Skin epidermis (tissue), 12 donors: ENCODE measurements around the gene SERPINH1.
A peak's percentile ranks its signal among the peaks of the same experiment; 100 is the strongest.

Experiments
- H3K27ac ChIP-seq, 21 experiments: fragments of 200-600 bp; sonication (generic) in 11 of 21; one replicate each; pipeline ENCODE4 v1.5.0; 2020; ENCODE audit warnings: mild to moderate bottlenecking in 3 of 21, inconsistent platforms in 2 of 21, moderate library complexity in 2 of 21
- H3K4me3 ChIP-seq, 7 experiments: fragments of 200-600 bp; sonication (generic) in 2 of 7; one replicate each; pipeline ENCODE4 v1.5.0; 2020; ENCODE audit warnings: inconsistent platforms in 2 of 7, mild to moderate bottlenecking in 2 of 7, moderate library complexity in 1 of 7

SERPINH1 gene

DNA sequence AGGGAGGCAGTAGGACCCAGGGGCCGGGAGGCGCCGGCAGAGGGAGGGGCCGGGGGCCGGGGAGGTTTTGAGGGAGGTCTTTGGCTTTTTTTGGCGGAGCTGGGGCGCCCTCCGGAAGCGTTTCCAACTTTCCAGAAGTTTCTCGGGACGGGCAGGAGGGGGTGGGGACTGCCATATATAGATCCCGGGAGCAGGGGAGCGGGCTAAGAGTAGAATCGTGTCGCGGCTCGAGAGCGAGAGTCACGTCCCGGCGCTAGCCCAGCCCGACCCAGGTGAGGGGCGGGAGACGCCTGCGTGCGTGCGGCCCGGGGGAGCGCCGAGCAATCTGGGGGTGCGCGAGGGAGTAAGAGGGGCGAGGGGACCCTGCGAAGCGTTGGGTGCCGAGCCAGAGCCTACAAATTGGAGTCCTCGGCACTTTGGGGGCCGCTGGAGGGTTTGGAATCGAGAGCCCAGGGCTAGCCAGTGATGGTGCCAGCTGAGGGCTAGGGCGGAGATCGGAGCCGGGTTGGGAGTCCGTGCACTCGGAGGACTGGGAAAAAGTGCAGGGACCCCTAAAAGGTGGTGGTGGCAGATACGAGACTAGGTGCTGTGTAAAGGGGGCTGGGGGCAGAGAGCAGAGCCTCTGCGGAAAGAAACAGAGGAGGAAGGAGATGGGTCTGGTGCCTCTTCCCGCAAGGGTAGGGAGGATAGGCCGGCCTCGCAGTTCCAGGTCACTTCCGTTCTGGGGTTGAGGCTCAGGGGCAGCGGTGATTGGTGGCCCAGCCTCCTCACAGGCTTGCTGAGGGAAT is at the start of gene SERPINH1:
Gene SERPINH1 (plus strand): TSS at position 206 of the 788 bp plus-strand sequence. CDS start 4,097 bp downstream, outside the sequence.
- Histone ChIP-seq H3K4me3 (peak within 1 kb of the TSS; percentile 55 to 98 (median 85)), H3K27ac (peak within 1 kb of the TSS; percentile 83 to 100 (median 97))

GRCh38 chr11:75513250-75513649 is 48.8 kb upstream of the SERPINH1 start:
- Histone ChIP-seq H3K27ac (no peak overlapping the region), H3K4me3 (no peak overlapping the region)

GRCh38 chr11:75514596-75514995 is 47.5 kb upstream of the SERPINH1 start:
- no peak overlapping the region for H3K4me3 ChIP-seq
- H3K27ac ChIP-seq, result no peak overlapping the region

GRCh38 chr11:75516140-75516539 is 45.9 kb upstream of the SERPINH1 start:
- H3K27ac ChIP-seq, result no peak overlapping the region
- no peak overlapping the region for H3K4me3 ChIP-seq

DNA sequence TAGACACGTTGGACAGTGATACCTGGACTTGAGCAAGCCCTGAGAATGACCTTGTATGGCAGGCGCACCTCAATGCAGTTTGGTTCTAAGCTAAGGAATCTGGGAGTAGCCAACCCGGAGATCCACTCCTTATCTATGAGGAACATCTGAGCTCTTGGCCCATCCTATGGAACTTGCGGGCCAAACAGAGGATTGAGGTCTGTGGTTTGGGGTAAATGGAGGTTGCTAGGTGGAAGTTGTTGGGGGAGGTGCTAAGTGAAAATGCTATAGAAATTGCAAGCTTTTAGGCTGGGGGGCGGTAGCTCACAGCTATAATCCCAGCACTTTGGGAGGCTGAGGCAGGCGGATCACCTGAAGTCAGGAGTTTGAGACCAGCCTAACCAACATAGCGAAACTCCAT is 45.2 kb upstream of the SERPINH1 start:
- H3K4me3 ChIP-seq, result no peak overlapping the region
- H3K27ac ChIP-seq, result no peak overlapping the region

GRCh38 chr11:75518204-75518549 is 43.9 kb upstream of the SERPINH1 start:
- no peak overlapping the region for H3K4me3 ChIP-seq
- no peak overlapping the region for H3K27ac ChIP-seq

DNA sequence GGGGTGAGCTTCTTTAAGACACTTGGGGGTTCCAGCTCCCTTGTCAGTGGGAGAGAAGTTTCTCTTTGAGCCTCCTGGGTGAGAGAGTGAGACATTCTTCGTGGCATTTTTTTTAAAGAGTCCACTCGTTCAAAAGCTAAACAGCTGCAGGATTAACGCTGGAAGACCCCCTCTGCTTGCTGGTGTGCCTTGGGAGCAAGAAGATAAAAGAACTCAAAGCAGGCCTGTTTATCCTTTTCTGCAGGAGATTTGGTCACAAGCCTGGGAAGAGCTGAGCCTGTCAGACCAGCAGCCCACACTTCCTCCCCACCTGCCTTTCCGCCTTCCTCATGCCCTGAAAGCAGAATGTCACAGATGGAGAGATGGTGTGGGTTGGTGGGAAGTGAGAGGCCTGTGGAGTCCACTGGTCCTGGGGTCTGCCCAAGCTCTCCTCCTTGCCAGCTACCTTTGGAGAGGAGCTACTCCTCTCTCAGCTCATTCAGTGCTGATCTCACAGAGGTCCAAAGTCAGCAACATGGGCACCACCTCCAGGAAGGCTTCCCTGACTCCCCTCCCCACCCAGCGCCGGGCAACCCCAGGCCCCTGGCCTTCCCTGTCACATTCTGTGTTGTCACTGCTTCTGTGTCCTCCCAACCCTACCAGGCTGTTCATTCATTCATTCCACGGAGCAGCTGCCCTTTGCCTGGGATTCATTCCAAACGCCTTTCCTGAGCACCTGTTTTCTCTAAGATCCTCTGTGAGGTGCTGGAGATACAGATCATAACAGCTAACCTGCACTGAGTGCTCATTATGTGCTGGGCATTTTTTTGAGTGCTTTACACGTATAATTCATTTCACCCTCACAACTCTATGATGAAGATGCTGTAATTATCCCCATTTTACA is 43.0 kb upstream of the SERPINH1 start:
- no peak overlapping the region for H3K27ac ChIP-seq
- H3K4me3 ChIP-seq, result no peak overlapping the region

DNA sequence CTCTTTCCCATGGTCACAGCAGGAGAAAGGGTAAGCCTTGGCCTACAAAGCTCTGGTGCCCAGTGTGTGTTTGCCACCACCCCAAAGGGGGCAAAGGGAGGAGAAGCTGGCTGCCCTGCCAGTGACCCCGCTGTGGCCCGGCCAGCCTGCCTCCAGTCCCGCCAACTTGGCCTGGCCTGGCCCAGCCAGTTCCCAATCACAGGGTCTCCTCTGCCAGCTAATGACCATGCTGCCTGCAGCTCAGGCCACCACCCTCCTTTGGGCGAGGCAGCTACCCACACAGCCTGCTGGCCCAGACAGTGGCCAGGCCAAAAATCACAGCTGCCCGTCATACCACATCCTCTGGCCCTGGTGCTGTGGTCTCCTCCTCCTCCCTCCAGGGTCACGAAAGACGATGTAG is 41.4 kb upstream of the SERPINH1 start:
- no peak overlapping the region for H3K27ac ChIP-seq
- no peak overlapping the region for H3K4me3 ChIP-seq

- H3K27ac ChIP-seq, result no peak overlapping the region
Measured at GRCh38 chr11:75522286-75523044, 39.6 kb upstream of the SERPINH1 start.

DNA sequence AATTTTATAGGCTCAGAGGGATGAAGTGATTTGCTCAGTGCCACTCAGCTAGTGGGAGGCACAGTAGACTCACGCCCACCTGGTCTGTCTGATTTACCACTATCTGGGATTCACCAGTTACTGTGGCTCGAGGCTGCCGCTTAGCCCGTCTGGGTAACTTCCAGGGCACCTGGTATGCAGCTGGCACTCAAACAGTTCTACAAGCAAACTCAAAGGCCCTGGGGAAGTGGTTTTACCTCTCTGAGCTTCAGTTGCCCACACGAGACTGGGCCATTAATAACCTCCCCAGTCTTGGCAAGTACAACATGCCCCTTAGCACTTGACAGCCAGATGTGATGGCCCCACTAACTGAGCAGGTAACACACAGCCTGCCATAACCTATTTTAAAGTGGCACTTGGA is 38.9 kb upstream of the SERPINH1 start:
- H3K27ac ChIP-seq, result no peak overlapping the region
- no peak overlapping the region for H3K4me3 ChIP-seq

More at GRCh38 chr11:75522286-75523044, 39.6 kb upstream of the SERPINH1 start:
- H3K4me3 ChIP-seq, result no peak overlapping the region

DNA sequence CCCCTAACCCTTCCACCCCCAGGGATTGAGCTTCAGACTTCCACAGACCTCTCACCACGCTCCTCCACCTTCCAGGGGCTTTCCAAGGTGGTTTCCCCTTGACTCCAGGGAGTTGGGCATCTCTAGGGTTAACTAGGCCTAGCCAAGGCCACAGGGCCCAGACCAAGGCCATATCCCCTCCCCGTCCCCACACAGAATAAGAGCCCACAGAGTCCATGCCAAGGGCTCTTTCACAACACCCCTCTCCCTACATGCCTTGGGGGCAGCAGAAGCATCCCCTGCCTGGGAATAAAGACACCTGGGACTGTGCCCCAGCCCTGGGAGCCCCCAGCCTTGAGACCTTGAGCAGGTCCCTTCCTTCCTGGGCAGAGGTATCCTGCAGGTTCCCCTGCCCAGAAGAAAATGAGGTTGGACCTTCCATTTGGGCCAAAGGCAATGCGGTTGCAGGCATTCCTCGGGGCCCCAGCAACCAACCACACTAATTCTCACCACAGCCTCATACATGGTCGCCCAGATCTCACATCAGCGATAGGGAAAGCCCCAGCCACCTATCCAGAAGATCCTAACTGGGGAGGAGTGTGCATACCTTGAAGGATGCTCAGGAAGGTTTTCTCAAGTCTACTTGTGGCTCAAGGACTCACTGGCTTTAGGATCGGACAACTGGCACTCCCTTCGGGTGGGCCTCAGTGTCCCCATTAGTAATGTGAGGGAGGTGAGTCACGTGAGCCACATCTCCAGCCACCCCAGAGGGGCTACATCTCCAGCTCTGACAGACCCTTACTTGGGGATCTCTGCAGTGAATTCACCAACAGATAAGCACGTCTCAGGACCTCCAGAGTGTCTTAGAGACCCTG is 38.0 kb upstream of the SERPINH1 start:
- H3K4me3 ChIP-seq, result peak overlapping the region in 2 of 7 experiments; percentile 54 to 71
- H3K27ac ChIP-seq, result peak overlapping the region in 1 of 21 experiments; percentile 66

GRCh38 chr11:75524665-75525432 is 37.2 kb upstream of the SERPINH1 start:
- Histone ChIP-seq H3K4me3 (peak overlapping the region; percentile 47 to 77 (median 59)), H3K27ac (peak overlapping the region in 15 of 21 experiments; percentile 0 to 79 (median 54))

- H3K27ac ChIP-seq, result peak within 1 kb of the TSS in 20 of 21 experiments; percentile 3 to 79 (median 54)
Measured at GRCh38 chr11:75525433-75526191, 36.4 kb upstream of the SERPINH1 start, which contains the start of gene GDPD5. TSS of gene GDPD5 (minus strand) at chr11:75525941. CDS start at chr11:75477735, 48,206 bp downstream.

GRCh38 chr11:75526192-75526541 is 35.9 kb upstream of the SERPINH1 start:
- H3K27ac ChIP-seq, result peak overlapping the region in 17 of 21 experiments; percentile 3 to 79 (median 50)
- peak overlapping the region; percentile 47 to 77 (median 59) for H3K4me3 ChIP-seq

More at GRCh38 chr11:75525433-75526191, 36.4 kb upstream of the SERPINH1 start, which contains the start of gene GDPD5:
- peak within 1 kb of the TSS; percentile 47 to 77 (median 59) for H3K4me3 ChIP-seq

- H3K27ac ChIP-seq, result no peak overlapping the region
- H3K4me3 ChIP-seq, result no peak overlapping the region
Measured at GRCh38 chr11:75527130-75527529, 34.9 kb upstream of the SERPINH1 start.

DNA sequence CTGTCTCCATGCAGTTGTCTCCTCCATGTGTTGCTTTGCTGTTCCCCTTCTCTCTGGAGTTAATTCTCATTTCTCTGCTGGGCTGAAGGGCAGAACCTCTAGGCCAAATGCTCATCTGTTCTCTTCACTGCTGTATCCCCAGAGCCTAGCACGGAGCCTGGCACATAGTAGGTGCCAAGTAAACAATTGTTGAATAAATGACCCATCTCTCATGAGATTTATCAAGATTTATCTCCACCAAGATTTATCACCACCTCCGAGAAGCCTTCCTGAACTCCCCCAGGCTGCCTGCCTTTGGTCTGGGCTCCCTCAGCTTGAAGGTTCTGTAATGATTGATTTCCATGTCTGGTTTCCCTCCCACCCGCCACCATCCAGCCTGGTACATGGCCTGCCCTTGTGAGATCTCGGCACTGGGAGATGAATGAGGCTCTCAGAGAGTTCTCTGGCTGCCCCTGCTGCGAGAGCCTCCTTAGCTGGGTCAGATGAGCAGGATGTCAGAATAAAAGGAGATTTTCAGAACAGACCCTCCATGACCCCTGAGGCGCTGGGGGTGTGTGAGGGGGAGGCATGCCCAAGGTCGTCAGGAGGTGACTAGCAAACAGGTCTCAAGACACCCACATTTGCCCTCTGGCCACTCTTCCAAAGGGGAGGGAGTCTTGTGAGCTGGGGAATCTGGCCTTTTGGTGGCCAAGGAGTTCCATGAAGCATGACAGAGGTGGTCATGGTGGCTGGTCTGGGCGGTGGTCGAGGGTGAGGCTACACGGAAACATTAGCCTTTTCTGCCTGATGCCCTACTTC is 33.9 kb upstream of the SERPINH1 start:
- Histone ChIP-seq H3K27ac (no peak overlapping the region), H3K4me3 (no peak overlapping the region)

DNA sequence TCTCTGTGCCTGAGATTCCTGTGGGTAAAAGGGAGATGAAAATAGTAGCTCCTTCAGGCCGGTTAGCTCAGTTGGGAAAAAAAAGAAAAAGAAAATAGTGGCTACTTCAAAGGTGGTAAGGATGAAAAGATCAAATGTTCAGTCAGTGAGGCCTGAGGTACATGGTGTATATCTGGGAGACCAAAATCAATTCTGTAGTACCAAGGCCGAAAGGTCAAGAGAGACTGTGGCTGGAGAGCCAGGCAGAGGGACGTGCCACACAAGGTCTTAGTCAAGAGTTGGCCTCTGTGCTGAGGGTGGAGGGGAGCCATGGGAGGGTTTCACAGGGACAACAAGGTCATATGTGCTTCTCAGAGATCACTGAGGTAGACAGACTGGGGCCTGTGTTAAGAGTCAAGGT is 31.5 kb upstream of the SERPINH1 start:
- no peak overlapping the region for H3K4me3 ChIP-seq
- H3K27ac ChIP-seq, result no peak overlapping the region
